Stimulated activated CD8-positive, alpha-beta memory T cell treated with anti-CD3 and anti-CD28 coated beads, Interleukin-2, amount 100 ng/mL, for 48 hours (primary cell): ENCODE results near the gene AFAP1L2.
A peak's percentile ranks its signal among the peaks of the same experiment; 100 is the strongest.

Source experiments
- DNase-seq, 2 donors: peaks; one replicate each; pipeline ENCODE4 v3.0.0-alpha.2; 2020; ENCODE audit warnings: low read depth in 2 of 2

The AFAP1L2 gene

DNA sequence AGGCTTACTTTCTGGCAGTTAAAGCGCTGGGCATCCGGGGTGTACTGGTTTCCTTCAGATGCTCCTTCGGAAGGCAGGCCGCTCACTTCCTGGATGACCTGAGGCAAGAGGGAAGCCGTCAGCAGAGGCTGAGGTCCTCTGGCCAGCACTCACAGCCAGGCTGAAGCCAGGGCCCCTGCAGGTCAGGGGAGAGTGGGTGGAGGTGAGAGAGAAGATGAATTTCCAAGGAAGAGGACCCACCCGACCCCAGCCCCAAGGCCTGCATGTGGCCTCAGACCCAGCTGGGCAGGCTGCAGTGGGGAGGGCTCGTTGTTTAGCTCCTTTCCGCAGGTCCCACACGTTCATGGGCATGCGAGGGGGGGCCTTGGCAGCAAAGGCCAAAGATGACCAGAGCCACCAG lies 94.0 kb downstream of the AFAP1L2 start:
- no peak for DNase-seq

DNA sequence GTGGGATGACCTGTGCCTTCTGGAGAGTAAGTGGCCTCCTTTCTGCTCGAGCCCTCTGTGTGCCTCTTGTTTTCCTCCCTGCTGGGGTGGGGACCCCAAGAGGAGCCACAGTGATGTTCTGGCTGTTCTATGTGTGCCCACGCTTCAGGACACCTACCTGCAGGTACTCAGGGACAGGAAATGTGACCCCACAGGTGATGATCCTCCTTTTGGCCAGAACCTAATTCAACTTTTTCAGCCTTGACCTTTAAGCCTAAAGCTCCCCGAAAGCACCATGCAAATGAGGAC lies 95.0 kb downstream of the AFAP1L2 start:
- DNase-seq = no peak

- DNase-seq = no peak
These were observed 95.6 kb downstream of the AFAP1L2 start for GRCh38 chr10:114308531-114309363.

GRCh38 chr10:114307731-114308130 lies 96.6 kb downstream of the AFAP1L2 start:
- DNase-seq = no peak

GRCh38 chr10:114306116-114306973 lies 98.0 kb downstream of the AFAP1L2 start:
- DNase-seq = no peak

DNA sequence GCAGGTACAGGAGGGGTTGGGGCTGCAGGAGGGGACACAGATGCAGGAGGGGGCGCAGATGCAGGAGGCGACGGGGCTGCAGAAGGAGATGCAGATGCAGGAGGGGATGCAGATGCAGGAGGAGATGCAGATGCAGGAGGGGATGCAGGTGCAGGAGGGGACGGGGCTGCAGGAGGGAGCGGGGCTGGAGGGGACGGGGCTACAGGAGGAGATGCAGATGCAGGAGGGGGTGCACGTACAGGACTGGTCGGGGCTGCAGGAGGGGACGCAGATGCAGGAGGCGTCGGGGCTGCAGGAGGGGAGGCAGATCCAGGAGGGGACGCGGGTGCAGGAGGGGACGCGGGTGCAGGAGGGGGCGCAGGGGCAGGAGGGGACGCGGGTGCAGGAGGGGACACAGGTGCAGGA lies 98.8 kb downstream of the AFAP1L2 start:
- DNase-seq = no peak

GRCh38 chr10:114304571-114305421 lies 99.5 kb downstream of the AFAP1L2 start:
- peak; percentile 55 to 65 for DNase-seq

DNA sequence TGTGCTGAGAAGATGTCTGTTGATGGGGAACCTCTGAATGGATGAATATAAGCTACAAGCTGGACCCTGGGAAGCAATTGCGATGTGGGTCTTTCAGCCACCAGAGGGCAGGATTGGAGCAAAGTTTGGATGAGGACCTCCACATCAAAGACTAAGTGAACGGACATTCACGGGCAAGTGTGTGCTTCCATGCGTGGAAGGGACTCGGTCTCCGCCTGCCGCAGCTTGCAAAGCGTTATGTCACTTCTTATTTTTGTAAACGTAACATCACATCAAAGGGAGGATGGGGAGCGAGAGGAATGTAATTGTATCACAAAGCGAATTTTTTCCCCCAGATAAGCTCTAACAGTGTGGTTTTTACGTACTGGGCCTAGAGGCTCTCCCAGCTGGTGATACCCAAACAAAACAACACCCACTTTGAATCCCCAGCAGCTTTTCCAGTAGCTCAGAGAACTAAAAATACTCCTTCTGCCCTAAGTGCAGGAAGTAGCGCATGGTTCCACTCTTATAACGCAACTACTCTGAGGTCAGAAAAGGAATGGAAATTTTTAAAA lies 100.2 kb downstream of the AFAP1L2 start:
- peak; percentile 59 to 66 for DNase-seq

GRCh38 chr10:114303556-114303955 lies 100.7 kb downstream of the AFAP1L2 start:
- no peak for DNase-seq

DNA sequence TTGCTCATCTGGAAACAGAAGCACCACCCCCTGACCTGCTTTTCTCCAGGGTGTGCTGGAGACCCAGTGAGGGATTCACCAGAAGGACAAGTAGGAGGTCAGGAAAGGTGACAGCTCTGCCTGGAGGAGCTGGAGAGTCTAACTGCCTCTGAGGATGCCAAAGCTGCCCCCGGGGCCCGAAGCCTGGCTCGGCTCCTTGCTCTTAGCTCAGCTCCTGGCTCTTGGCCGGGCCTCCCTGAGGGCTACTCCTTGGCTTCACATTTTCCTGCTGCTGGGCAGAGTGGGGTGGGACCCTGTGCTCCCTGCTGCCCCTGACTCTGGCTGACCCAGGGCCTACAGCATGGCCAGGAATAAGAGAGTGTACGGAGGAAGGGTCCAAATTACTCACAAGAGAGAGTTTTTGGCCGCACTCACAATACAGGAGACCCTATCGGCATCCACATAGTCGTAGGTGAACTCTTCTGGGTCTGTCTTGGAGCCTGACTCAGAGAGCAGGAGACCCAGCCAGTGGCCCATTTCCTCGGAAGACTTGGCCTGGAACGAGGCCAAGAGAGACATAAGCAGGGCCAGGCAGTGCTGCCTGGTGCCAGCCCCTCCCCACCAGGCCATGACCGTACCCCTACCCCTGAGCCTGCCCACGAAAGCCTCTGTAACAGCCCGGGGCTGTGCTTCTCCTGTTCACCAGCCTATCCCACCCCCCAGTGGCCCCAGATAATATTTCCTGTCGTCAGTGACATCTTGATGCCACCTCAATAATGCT lies 102.2 kb downstream of the AFAP1L2 start:
- DNase-seq = no peak

DNA sequence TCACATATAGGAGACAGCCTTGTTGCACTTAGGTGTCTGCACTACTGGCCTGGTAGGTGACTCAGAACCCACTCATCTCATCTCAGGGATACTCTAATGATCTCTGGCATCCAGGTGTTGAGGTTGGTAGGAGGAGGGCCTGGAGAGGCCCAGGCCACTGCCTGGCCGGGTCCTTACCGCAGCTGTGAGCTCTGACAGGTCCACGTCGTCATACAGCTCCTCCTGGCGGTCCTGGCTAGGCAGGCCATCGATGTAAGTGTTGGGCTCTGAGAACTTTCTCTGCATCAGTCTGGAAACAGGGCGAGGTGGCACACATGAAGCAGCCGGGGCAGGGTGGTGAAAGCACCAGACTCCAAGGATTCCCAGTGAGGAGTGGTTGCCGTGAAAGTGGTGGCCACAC lies 103.1 kb downstream of the AFAP1L2 start:
- no peak for DNase-seq

DNA sequence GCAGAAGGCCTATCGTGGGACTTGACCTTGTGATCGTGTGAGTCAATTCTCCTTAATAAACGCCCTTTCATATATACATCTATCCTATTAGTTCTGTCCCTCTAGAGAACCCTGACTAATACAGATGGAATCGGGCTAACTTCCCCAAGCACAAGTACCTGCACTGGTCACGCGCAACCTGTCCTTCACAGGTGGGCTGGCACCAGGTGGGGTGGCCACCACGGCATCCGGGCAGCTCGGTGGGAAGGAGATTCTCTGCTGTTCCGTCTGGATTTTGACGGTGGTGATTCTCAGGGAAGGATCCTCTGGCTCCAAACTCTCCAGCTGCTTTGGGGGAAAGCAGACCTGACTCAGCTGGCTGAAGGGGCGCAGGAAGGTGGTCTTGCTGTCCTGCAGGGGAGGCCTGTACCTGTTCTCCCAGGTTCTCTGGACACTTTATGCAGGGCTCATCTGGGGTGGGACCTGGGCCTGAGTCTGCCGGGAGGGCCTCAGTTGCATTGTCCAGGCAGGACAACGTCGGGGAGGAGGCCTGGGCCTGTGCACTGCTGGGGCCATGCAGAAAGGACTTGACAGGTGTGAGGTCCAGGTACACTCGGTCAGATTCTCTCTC lies 104.2 kb downstream of the AFAP1L2 start:
- DNase-seq = no peak

DNA sequence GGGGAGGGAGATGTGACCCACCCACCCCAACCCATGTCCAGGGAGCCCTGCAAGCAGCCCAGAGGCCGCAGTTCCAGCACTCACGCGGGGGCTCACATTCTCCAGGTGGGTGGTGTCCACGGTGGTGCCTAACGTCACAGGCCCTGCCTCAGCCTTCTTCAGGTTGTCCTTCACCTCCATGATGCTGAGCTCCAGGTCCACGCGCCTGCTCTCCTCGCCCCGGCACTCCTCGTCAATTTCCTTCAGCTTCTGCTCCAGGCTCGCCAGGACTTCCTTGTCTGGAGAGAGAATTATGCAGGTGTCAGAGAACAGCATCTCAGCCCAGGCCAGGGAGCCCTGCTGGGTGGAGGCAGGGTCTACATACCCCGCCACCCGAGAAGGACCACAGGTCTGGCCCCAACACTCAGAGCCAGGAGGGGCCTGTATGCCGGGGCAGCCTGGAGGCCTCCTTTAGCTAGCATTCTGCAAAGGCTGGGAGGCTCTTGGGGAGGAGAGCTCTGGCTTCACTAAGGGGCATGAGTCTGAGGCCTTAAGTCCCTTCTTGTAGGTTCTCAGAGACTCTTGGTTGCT lies 107.1 kb downstream of the AFAP1L2 start:
- no peak for DNase-seq

DNA sequence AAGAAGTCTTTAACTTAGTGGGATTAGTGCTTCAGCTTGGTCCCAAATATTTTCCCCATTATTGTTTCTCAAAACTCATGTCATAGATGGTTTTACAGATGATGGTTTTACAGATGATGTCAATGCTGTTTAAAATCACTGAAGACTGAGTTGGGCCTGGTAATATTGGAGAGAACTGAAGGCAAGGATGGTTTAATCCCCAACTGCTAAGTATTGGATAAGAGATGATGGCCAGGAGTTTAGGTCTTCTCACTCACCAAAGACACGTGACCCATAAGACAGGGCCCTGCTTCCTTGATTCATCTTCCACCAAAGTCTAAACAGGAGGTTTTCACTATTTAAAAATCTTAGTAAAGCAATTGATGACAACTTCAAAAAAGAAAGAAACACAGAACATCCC lies 108.9 kb downstream of the AFAP1L2 start:
- no peak for DNase-seq

DNA sequence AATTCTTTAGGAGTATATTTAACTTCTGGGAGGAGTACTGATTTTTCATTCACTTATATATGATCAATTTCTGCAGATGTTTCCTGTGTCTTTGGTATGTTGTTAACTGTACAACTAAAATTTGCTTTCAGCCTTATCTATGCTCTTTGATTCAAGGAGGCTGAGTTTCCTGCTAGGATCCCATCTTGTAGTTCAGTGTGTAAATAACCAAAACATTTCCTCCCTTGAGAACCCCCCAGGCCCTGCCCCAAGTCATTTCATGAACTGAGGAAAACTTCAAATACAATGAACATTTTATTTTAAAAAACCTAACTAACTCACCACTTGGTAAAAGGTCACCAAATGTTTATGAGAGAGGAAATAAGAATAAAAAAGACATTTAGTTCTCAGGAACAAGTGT lies 109.8 kb downstream of the AFAP1L2 start:
- DNase-seq = no peak

GRCh38 chr10:114293075-114293474 lies 111.2 kb downstream of the AFAP1L2 start:
- no peak for DNase-seq

GRCh38 chr10:114291516-114291915 lies 112.8 kb downstream of the AFAP1L2 start:
- no peak for DNase-seq

DNA sequence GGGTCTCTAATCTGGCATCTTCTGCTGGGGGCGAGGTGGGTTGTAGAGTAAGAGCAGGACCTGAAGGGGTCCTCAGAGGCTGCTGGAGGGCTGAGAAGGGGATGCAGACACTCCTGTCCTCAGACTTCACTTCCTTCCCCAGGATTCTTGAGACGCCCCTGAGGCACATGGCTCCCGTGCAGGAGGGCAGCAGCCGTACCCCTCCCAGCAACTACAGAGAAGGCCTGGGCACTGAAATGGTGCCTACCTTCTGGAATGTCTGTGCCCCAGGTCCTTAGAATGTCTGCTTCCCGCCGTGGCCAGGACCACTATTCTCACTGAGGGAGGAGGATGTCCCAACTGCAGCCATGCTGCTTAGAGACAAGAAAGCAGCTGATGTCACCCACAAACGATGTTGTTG lies 113.2 kb downstream of the AFAP1L2 start:
- no peak for DNase-seq

GRCh38 chr10:114290038-114290437 lies 114.3 kb downstream of the AFAP1L2 start:
- no peak for DNase-seq

GRCh38 chr10:114289096-114289436 lies 115.2 kb downstream of the AFAP1L2 start:
- no peak for DNase-seq
